ENCODE measurements around the gene AKR1A1.
"Not testable (repeated sequence)": the region's sequence is repeated elsewhere in the genome, so short reads cannot be mapped to it uniquely, and the experiment has no call there.

Gene AKR1A1

GRCh38 chr1:45570631-45571030 lies 20.0 kb downstream of the AKR1A1 start:
- no peak for DNase-seq

- DNase-seq = no peak
Measured at GRCh38 chr1:45573231-45573804, 22.7 kb downstream of the AKR1A1 start.

- DNase-seq = no peak
Measured at GRCh38 chr1:45574105-45574626, 23.5 kb downstream of the AKR1A1 start.

GRCh38 chr1:45583264-45583665 lies 32.6 kb downstream of the AKR1A1 start:
- DNase-seq = peak; percentile 98

- peak; percentile 88 for DNase-seq
Measured at GRCh38 chr1:45583666-45584350, 33.2 kb downstream of the AKR1A1 start, which contains the start of gene NASP. TSS of gene NASP (plus strand) at chr1:45584041. CDS start at chr1:45584147, 106 bp downstream.

- DNase-seq = peak; percentile 89
Measured at GRCh38 chr1:45584351-45585109, 33.9 kb downstream of the AKR1A1 start.

- DNase-seq = no peak
Measured at GRCh38 chr1:45585110-45585426, 34.4 kb downstream of the AKR1A1 start.

- DNase-seq = no peak
Measured at GRCh38 chr1:45585496-45586075, 35.0 kb downstream of the AKR1A1 start.

- DNase-seq = no peak
Measured at GRCh38 chr1:45586769-45587168, 36.1 kb downstream of the AKR1A1 start.

- DNase-seq = no peak
Measured at GRCh38 chr1:45589861-45590260, 39.2 kb downstream of the AKR1A1 start.

GRCh38 chr1:45594412-45594811 lies 43.8 kb downstream of the AKR1A1 start:
- no peak for DNase-seq

GRCh38 chr1:45596765-45597164 lies 46.1 kb downstream of the AKR1A1 start:
- not testable (repeated sequence) for DNase-seq

GRCh38 chr1:45604239-45604638 lies 53.6 kb downstream of the AKR1A1 start:
- DNase-seq = no peak

GRCh38 chr1:45607404-45608074 lies 56.9 kb downstream of the AKR1A1 start:
- no peak for DNase-seq

GRCh38 chr1:45608175-45609156 lies 57.8 kb downstream of the AKR1A1 start:
- no peak for DNase-seq

GRCh38 chr1:45610589-45611226 lies 60.1 kb downstream of the AKR1A1 start:
- no peak for DNase-seq

- peak; percentile 13 for DNase-seq
Measured at GRCh38 chr1:45612941-45613579, 62.4 kb downstream of the AKR1A1 start.

- DNase-seq = no peak
Measured at GRCh38 chr1:45615885-45616284, 65.3 kb downstream of the AKR1A1 start.

GRCh38 chr1:45617618-45618017 lies 67.0 kb downstream of the AKR1A1 start:
- DNase-seq = no peak

GRCh38 chr1:45619149-45619921 lies 68.7 kb downstream of the AKR1A1 start:
- DNase-seq = no peak

All from DMS79 treated with DMSO at 0.1 percent for 48 hours (cell line).